GM19452 (cell line): ENCODE data around the gene RASSF7.

Experiments
- ATAC-seq: cut with Tn5 transposase; IDR thresholded peaks from one replicate; pipeline ENCODE4 v1.9.1; 2021; ENCODE audit not compliant: unreplicated experiment

Gene RASSF7

GRCh38 chr11:532986-533585, 27.7 kb upstream of the RASSF7 start:
- ATAC-seq: no peak

- no peak for ATAC-seq
Observed at GRCh38 chr11:533586-534395, 27.0 kb upstream of the RASSF7 start.

- no peak for ATAC-seq
Observed at GRCh38 chr11:534396-535209, 26.2 kb upstream of the RASSF7 start.

GRCh38 chr11:535210-535518, 25.6 kb upstream of the RASSF7 start:
- ATAC-seq: no peak

- ATAC-seq: peak; percentile 62
Observed at GRCh38 chr11:535519-536454, 25.0 kb upstream of the RASSF7 start, which contains the start of gene HRAS. Gene HRAS (minus strand): TSS chr11:535576.

GRCh38 chr11:536841-537621, 23.7 kb upstream of the RASSF7 start, which contains the start of gene LRRC56:
Gene LRRC56 (plus strand): TSS chr11:537527. CDS start chr11:540685, 3,158 bp downstream.
- peak; percentile 52 for ATAC-seq

- ATAC-seq: no peak
Observed at GRCh38 chr11:537622-538430, 22.9 kb upstream of the RASSF7 start.

GRCh38 chr11:538431-539051, 22.2 kb upstream of the RASSF7 start:
- ATAC-seq: no peak

GRCh38 chr11:539971-540481, 20.7 kb upstream of the RASSF7 start:
- no peak for ATAC-seq

GRCh38 chr11:540583-541432, 20.0 kb upstream of the RASSF7 start:
- ATAC-seq: no peak

GRCh38 chr11:541433-541885, 19.3 kb upstream of the RASSF7 start:
- no peak for ATAC-seq

- no peak for ATAC-seq
Observed at GRCh38 chr11:544817-545166, 16.0 kb upstream of the RASSF7 start.

GRCh38 chr11:545171-545570, 15.6 kb upstream of the RASSF7 start:
- ATAC-seq: no peak

- no peak for ATAC-seq
Observed at GRCh38 chr11:548700-549603, 11.8 kb upstream of the RASSF7 start.

- no peak for ATAC-seq
Observed at GRCh38 chr11:550021-550745, 10.6 kb upstream of the RASSF7 start.

- ATAC-seq: no peak
Observed at GRCh38 chr11:550746-551085, 10.1 kb upstream of the RASSF7 start.
